ENCODE data around the gene ELAVL1. TPM values are rescaled to one million over a fixed set of nuclear protein-coding genes. Genes with fewer than 3 reads are reported as not detected.

Gene ELAVL1
- total and polyA plus RNA-seq, 4 experiments from 2014 or later: 54.2 to 57.8 (median 55.5) TPM

GRCh38 chr19:7994928-7995809 lies 10.3 kb downstream of the ELAVL1 start:
- peak overlapping the region in 3 of 7 donors; percentile 6 to 39 (median 37) for H3K27ac Mint-ChIP-seq
- no peak overlapping the region for H3K4me3 Mint-ChIP-seq
- H3K36me3 Mint-ChIP-seq: peaks cover 12 to 33% of the 10 kb centered on the region in 2 donors
- no peaks in the 10 kb centered on the region for H3K27me3 Mint-ChIP-seq
- H3K9me3 Mint-ChIP-seq: no peaks in the 10 kb centered on the region
- DNase-seq: no peak
- Histone ChIP-seq H3K36me3 (ENCODE audit: insufficient read depth, low read length) (peaks cover 15% of the 10 kb centered on the region), H3K4me1 (ENCODE audit: insufficient read depth, low read length) (peaks cover 29% of the 10 kb centered on the region), H3K27me3 (ENCODE audit: insufficient read depth, low read length) (no peaks in the 10 kb centered on the region), H3K27ac (ENCODE audit: low read depth, low read length) (no peak overlapping the region), H3K9me3 (ENCODE audit: control insufficient read depth in 1 of 2, low read length in 2 of 2) (no peaks in the 10 kb centered on the region), H3K4me3 (ENCODE audit: low read length in 2 of 2) (no peak overlapping the region)
- ChIA-PET POLR2A (ENCODE audit: partially characterized antibody) (no interaction called here), CTCF (ENCODE audit: partially characterized antibody) (no interaction called here)
- H3K4me1 Mint-ChIP-seq: peaks cover 33 to 65% (median 42%) of the 10 kb centered on the region in 4 donors
- intact Hi-C loops (cut with micrococcal nuclease): no loop called here

- Histone ChIP-seq H3K27ac (ENCODE audit: low read depth, low read length) (no peak overlapping the region), H3K9me3 (ENCODE audit: control insufficient read depth in 1 of 2, low read length in 2 of 2) (no peaks in the 10 kb centered on the region), H3K36me3 (ENCODE audit: insufficient read depth, low read length) (peaks cover 24% of the 10 kb centered on the region), H3K4me3 (ENCODE audit: low read length in 2 of 2) (no peak overlapping the region), H3K27me3 (ENCODE audit: insufficient read depth, low read length) (no peaks in the 10 kb centered on the region), H3K4me1 (ENCODE audit: insufficient read depth, low read length) (peaks cover 29% of the 10 kb centered on the region)
- Mint-ChIP-seq H3K4me1 (peaks cover 30 to 61% (median 38%) of the 10 kb centered on the region in 4 donors), H3K27ac (peak overlapping the region in 6 of 7 donors; percentile 12 to 85 (median 41)), H3K4me3 (no peak overlapping the region), H3K36me3 (peaks cover 17 to 39% of the 10 kb centered on the region in 2 donors), H3K9me3 (no peaks in the 10 kb centered on the region), H3K27me3 (no peaks in the 10 kb centered on the region)
- intact Hi-C loops (cut with micrococcal nuclease): no loop called here
- CTCF ChIA-PET (ENCODE audit: partially characterized antibody): interaction anchor here (2.8 kb wide), 1 partner anchor 8 kb away, joined by 11 read pairs; no protein-coding TSS in a partner anchor
- no peak for DNase-seq
- POLR2A ChIA-PET (ENCODE audit: partially characterized antibody): no interaction called here
Measured at GRCh38 chr19:7994114-7994513, 11.3 kb downstream of the ELAVL1 start.

- H3K4me3 ChIP-seq (ENCODE audit: low read length in 2 of 2): no peak overlapping the region
- intact Hi-C loops (cut with micrococcal nuclease): no loop called here
- no peak for DNase-seq
- Mint-ChIP-seq H3K4me3 (no peak overlapping the region), H3K27ac (peak overlapping the region in 2 of 7 donors; percentile 37 to 77), H3K27me3 (no peaks in the 10 kb centered on the region), H3K9me3 (no peaks in the 10 kb centered on the region), H3K4me1 (peaks cover 30 to 55% (median 38%) of the 10 kb centered on the region in 4 donors), H3K36me3 (peaks cover 18 to 43% of the 10 kb centered on the region in 2 donors)
- CTCF ChIA-PET (ENCODE audit: partially characterized antibody): interaction anchor here (2.8 kb wide), 1 partner anchor 9 kb away, joined by 11 read pairs; no protein-coding TSS in a partner anchor
- peaks cover 29% of the 10 kb centered on the region for H3K36me3 ChIP-seq (ENCODE audit: insufficient read depth, low read length)
- no peaks in the 10 kb centered on the region for H3K9me3 ChIP-seq (ENCODE audit: control insufficient read depth in 1 of 2, low read length in 2 of 2)
- peaks cover 25% of the 10 kb centered on the region for H3K4me1 ChIP-seq (ENCODE audit: insufficient read depth, low read length)
- no peak overlapping the region for H3K27ac ChIP-seq (ENCODE audit: low read depth, low read length)
- POLR2A ChIA-PET (ENCODE audit: partially characterized antibody): no interaction called here
- H3K27me3 ChIP-seq (ENCODE audit: insufficient read depth, low read length): no peaks in the 10 kb centered on the region
Measured at GRCh38 chr19:7993560-7993959, 11.9 kb downstream of the ELAVL1 start.

- Mint-ChIP-seq H3K27ac (no peak overlapping the region), H3K27me3 (no peaks in the 10 kb centered on the region), H3K9me3 (no peaks in the 10 kb centered on the region), H3K4me1 (peaks cover 26 to 48% (median 36%) of the 10 kb centered on the region in 4 donors), H3K36me3 (peaks cover 28 to 53% of the 10 kb centered on the region in 2 donors), H3K4me3 (no peak overlapping the region)
- H3K36me3 ChIP-seq (ENCODE audit: insufficient read depth, low read length): peaks cover 39% of the 10 kb centered on the region
- H3K4me1 ChIP-seq (ENCODE audit: insufficient read depth, low read length): peaks cover 17% of the 10 kb centered on the region
- H3K9me3 ChIP-seq (ENCODE audit: control insufficient read depth in 1 of 2, low read length in 2 of 2): no peaks in the 10 kb centered on the region
- ChIA-PET CTCF (ENCODE audit: partially characterized antibody) (interaction anchor here (2.8 kb wide), 1 partner anchor 10 kb away, joined by 11 read pairs; no protein-coding TSS in a partner anchor), POLR2A (ENCODE audit: partially characterized antibody) (no interaction called here)
- no peak overlapping the region for H3K4me3 ChIP-seq (ENCODE audit: low read length in 2 of 2)
- H3K27ac ChIP-seq (ENCODE audit: low read depth, low read length): no peak overlapping the region
- intact Hi-C loops (cut with micrococcal nuclease): no loop called here
- no peaks in the 10 kb centered on the region for H3K27me3 ChIP-seq (ENCODE audit: insufficient read depth, low read length)
- DNase-seq: no peak
Measured at GRCh38 chr19:7992575-7992974, 12.9 kb downstream of the ELAVL1 start.

GRCh38 chr19:7989071-7989575 lies 16.3 kb downstream of the ELAVL1 start:
- Histone ChIP-seq H3K4me1 (ENCODE audit: insufficient read depth, low read length) (no peaks in the 10 kb centered on the region), H3K27me3 (ENCODE audit: insufficient read depth, low read length) (no peaks in the 10 kb centered on the region), H3K9me3 (ENCODE audit: control insufficient read depth in 1 of 2, low read length in 2 of 2) (no peaks in the 10 kb centered on the region), H3K36me3 (ENCODE audit: insufficient read depth, low read length) (peaks cover 55% of the 10 kb centered on the region), H3K27ac (ENCODE audit: low read depth, low read length) (no peak overlapping the region), H3K4me3 (ENCODE audit: low read length in 2 of 2) (no peak overlapping the region)
- ChIA-PET CTCF (ENCODE audit: partially characterized antibody) (no interaction called here), POLR2A (ENCODE audit: partially characterized antibody) (interaction anchor here (0.7 kb wide), 1 partner anchor 45 kb away, joined by 3 read pairs; no protein-coding TSS in a partner anchor)
- no peak overlapping the region for H3K27ac Mint-ChIP-seq
- peaks cover 13 to 18% (median 17%) of the 10 kb centered on the region in 4 donors for H3K4me1 Mint-ChIP-seq
- H3K4me3 Mint-ChIP-seq: no peak overlapping the region
- H3K9me3 Mint-ChIP-seq: no peaks in the 10 kb centered on the region
- H3K27me3 Mint-ChIP-seq: no peaks in the 10 kb centered on the region
- no peak for DNase-seq
- peaks cover 32 to 67% of the 10 kb centered on the region in 2 donors for H3K36me3 Mint-ChIP-seq
- intact Hi-C loops (cut with micrococcal nuclease): no loop called here

GRCh38 chr19:7988307-7988706 lies 17.1 kb downstream of the ELAVL1 start:
- Mint-ChIP-seq H3K27ac (peak overlapping the region in 1 of 7 donors; percentile 27), H3K4me3 (peak overlapping the region in 2 of 8 donors; percentile 13 to 25), H3K27me3 (no peaks in the 10 kb centered on the region), H3K36me3 (peaks cover 37 to 69% of the 10 kb centered on the region in 2 donors), H3K9me3 (no peaks in the 10 kb centered on the region), H3K4me1 (peaks cover 9 to 12% (median 10%) of the 10 kb centered on the region in 4 donors)
- H3K4me1 ChIP-seq (ENCODE audit: insufficient read depth, low read length): no peaks in the 10 kb centered on the region
- DNase-seq: no peak
- CTCF ChIA-PET (ENCODE audit: partially characterized antibody): no interaction called here
- peaks cover 64% of the 10 kb centered on the region for H3K36me3 ChIP-seq (ENCODE audit: insufficient read depth, low read length)
- H3K4me3 ChIP-seq (ENCODE audit: low read length in 2 of 2): no peak overlapping the region
- intact Hi-C loops (cut with micrococcal nuclease): no loop called here
- POLR2A ChIA-PET (ENCODE audit: partially characterized antibody): interaction anchor here (0.7 kb wide), 1 partner anchor 44 kb away, joined by 3 read pairs; no protein-coding TSS in a partner anchor
- no peaks in the 10 kb centered on the region for H3K9me3 ChIP-seq (ENCODE audit: control insufficient read depth in 1 of 2, low read length in 2 of 2)
- H3K27ac ChIP-seq (ENCODE audit: low read depth, low read length): no peak overlapping the region
- H3K27me3 ChIP-seq (ENCODE audit: insufficient read depth, low read length): no peaks in the 10 kb centered on the region

- Mint-ChIP-seq H3K27ac (peak overlapping the region in 3 of 7 donors; percentile 36 to 85 (median 60)), H3K4me1 (peaks cover 5 to 9% (median 6%) of the 10 kb centered on the region in 4 donors), H3K9me3 (no peaks in the 10 kb centered on the region), H3K27me3 (no peaks in the 10 kb centered on the region), H3K36me3 (peaks cover 39 to 71% of the 10 kb centered on the region in 2 donors), H3K4me3 (peak overlapping the region in 1 of 8 donors; percentile 15)
- H3K27me3 ChIP-seq (ENCODE audit: insufficient read depth, low read length): no peaks in the 10 kb centered on the region
- no peak overlapping the region for H3K4me3 ChIP-seq (ENCODE audit: low read length in 2 of 2)
- intact Hi-C loops (cut with micrococcal nuclease): no loop called here
- no peaks in the 10 kb centered on the region for H3K4me1 ChIP-seq (ENCODE audit: insufficient read depth, low read length)
- no peaks in the 10 kb centered on the region for H3K9me3 ChIP-seq (ENCODE audit: control insufficient read depth in 1 of 2, low read length in 2 of 2)
- no peak overlapping the region for H3K27ac ChIP-seq (ENCODE audit: low read depth, low read length)
- CTCF ChIA-PET (ENCODE audit: partially characterized antibody): no interaction called here
- H3K36me3 ChIP-seq (ENCODE audit: insufficient read depth, low read length): peaks cover 73% of the 10 kb centered on the region
- POLR2A ChIA-PET (ENCODE audit: partially characterized antibody): no interaction called here
- DNase-seq: no peak
Measured at GRCh38 chr19:7987114-7987768, 18.2 kb downstream of the ELAVL1 start.
